Activated CD8-positive, alpha-beta memory T cell treated with anti-CD3 and anti-CD28 coated beads for 24 hours (primary cell): ENCODE data around the gene EXOC3L1.
A peak's percentile ranks its signal among the peaks of the same experiment; 100 is the strongest.

Experiments used
- DNase-seq: peaks from one replicate; pipeline ENCODE4 v3.0.0-alpha.2; 2020

Gene EXOC3L1

DNA sequence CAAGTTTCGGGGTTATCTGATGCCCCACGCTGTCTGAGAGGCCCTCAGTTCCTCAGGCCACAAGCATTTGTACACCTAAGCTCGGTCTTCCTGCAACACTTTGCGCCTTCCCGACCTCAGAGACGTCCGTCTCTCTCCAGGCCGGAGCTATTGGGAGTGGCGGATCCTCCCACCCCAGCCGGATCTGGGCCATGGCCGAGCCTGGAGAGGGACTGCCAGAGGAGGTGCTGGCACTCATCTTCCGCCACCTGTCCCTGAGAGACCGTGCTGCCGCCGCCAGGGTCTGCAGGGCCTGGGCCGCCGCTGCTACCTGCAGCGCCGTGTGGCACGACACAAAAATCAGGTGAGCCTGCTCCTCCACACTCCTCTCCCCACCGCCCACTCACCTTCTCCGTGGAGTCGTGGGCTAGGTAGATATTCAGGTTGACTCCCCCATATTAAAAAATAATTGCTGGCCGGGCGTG, 28.3 kb downstream of the EXOC3L1 start:
- DNase-seq, result no peak

DNA sequence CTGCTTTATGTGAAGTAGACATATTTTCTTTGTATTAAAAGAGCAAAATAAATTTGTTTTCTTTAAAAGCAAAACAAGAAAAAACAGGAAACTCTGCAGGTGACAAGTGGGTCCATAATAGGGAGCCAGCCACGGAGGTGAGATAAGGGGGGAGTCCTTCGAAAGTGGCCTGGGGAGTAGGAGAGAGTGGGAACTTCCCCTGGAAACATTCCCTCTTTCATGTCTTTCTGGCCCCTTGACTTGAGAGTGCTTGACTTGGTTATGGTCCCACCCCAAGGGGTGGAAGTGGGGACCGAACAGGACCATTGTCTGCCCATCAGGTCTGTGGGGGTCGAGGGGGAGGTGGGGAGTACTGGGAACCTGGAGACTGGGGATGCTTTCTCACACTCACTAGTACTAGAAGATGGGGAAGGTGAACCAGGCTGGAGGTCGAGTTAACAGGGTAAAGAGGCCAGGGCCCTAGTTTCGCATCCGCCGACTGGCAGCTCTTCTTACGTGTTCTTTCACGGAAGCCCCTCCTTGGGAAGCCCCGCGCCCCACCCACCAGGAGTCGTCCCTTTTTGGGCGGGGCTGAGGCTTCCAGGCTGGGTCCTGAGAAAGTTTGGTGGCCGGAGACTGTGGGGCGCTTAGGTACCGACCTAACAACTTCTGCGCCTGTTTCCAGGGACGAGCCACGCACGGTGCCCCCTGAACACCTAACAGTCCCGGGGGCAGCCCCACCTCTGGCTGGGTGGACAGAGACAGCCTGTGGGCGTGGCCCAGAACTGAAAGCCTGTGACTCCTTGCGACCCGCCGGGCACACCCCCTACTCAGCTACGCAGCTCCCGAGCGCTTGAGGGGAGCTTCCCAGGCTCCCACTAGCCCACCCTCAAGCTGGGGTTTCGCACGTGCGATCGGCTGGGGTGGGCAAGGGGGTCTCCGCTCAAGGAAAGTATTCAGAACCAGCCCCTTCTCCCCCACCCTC, 31.0 kb downstream of the EXOC3L1 start:
- DNase-seq, result peak; percentile 88

- DNase-seq, result no peak
Observed at GRCh38 chr16:67157892-67158635, 31.9 kb downstream of the EXOC3L1 start.

DNA sequence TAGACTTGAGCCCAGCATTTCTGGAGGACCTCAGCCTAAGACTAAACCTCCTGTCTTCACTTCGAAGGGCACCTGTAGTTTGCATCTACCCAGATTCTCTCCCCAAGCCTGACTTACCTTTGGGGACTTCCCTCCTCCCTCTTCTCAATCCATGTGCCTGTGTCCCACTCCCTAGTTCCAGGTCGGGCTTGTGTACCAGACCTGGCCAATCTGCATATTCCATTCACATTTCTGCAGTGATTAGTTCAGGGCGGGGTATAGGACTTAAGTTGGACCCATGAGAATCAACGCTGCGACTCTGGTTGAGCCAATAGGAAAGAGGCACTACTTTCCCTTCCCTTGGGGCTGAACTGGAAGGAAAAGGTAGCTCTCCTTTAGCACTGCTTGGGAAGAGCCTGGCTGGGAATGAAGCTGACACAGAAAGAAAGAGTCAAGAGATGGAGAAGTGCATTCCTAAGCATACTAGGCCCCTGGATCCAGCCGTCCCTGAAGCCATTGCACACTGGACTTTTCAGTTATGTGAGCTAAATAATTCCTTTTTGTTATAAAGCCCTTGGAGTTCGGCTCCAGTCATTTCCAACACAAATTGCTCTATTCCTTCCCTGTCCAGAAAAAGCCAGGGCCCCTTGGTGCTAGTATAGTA, 32.7 kb downstream of the EXOC3L1 start:
- DNase-seq, result no peak

GRCh38 chr16:67156143-67156844, 33.6 kb downstream of the EXOC3L1 start:
- DNase-seq, result no peak

DNA sequence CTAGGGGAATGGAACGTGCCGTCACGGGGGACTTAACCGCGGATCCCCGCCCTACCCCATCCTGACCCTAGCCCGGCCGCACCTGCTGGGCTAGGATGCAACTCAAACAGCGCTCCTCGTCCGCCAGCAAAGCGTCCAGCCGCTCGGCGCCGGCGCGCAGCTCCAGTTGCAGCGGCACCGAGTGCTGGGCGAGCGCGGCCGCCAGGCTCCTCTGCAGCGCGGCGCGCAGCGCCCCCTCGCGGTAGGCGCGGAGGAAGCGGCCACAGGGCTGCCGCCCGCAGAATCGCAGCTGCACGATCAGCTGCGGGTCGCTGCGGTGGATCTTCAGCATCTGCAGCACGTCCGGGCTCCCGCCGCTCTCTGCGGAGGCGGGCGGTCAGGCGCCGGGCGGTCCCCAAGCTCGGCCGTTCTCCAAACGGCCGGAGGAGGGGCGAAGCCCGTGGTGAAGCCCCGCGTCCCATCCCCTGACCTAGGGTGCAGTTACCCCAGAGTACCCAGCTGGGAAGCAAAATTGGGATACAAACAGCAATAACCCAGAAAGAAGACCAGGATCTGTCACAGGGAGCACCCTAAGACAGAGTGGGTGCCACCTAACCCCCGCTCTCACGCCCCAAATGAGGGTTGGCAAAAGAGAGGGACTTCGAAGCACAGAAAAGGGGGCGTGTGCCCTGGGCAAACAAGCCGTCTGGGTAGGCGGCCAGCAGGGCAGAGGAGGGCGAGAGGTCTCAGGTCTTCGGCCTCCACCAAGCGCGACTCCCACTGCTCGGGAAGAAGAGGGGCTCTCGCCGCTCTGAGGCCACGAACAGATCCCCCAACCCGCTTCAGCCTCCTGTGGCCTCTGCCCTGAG, 34.4 kb downstream of the EXOC3L1 start:
- peak; percentile 91 for DNase-seq

DNA sequence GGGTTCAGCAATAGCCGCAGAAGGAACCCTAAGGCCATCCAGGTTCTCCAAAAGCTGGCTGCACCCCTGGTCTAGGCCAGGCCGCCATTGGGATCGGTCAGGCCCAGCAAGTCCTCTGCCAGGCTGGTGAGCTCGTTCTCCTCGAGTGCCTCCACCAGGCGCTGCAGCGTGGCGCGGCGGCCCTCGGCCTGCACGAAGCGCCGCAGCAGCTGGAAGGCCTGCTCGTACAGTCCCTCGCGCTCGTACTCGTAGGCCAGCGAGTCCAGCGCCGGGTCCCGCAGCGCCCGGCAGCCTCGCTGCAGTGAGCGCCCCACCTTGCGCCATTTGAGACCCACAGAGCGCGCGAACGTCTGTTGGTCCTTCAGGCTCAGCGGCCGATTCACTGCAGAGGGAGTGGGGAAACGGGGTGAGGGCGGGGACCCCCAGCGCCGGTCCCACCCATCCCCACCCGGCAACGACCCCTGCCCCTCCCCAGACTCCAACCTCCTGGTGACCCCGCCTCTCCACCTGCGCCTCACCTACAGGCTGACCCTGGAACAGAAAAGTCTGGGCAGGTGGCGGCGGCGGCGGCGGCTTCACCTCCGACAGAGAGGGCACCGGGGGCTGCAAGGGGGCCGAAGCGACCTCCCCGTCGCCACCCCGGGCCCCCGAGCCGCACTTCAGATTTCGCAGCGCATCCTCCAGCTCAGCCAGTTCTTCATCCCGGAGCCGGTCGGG, 35.2 kb downstream of the EXOC3L1 start:
- DNase-seq, result no peak

- no peak for DNase-seq
Observed at GRCh38 chr16:67151431-67152097, 38.4 kb downstream of the EXOC3L1 start.

DNA sequence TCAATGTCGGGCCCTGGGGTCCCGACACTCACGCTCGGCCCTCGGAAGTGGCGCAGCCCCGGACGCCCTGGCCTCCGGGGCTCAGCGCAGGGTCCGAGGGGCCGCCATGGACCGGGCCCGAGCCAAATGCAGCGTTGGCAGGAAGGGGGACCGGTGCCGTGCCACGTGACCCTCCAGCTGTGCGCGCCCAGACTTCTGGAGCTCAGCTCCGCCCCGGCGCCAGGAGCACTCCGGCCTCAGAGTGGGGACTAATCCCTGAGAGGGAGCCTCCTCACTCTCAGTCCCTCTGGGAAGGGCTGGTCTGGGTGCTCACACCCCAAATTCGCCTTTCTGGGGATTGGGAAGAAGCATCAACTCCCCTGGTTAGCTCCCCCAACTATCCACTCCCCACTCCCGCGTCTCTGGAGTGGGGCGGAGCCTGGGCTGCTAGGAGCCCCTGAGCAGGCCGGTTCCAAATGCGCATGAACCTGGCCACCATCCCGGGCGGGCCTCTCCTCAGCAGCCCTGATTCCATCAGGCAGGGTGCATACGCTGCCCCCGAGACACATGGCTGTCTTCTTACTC, 39.0 kb downstream of the EXOC3L1 start, which contains the start of gene B3GNT9:
Gene B3GNT9 (minus strand): TSS at position 166 of the 564 bp plus-strand sequence. CDS start 513 bp downstream, outside the sequence.
- peak; percentile 72 for DNase-seq

DNA sequence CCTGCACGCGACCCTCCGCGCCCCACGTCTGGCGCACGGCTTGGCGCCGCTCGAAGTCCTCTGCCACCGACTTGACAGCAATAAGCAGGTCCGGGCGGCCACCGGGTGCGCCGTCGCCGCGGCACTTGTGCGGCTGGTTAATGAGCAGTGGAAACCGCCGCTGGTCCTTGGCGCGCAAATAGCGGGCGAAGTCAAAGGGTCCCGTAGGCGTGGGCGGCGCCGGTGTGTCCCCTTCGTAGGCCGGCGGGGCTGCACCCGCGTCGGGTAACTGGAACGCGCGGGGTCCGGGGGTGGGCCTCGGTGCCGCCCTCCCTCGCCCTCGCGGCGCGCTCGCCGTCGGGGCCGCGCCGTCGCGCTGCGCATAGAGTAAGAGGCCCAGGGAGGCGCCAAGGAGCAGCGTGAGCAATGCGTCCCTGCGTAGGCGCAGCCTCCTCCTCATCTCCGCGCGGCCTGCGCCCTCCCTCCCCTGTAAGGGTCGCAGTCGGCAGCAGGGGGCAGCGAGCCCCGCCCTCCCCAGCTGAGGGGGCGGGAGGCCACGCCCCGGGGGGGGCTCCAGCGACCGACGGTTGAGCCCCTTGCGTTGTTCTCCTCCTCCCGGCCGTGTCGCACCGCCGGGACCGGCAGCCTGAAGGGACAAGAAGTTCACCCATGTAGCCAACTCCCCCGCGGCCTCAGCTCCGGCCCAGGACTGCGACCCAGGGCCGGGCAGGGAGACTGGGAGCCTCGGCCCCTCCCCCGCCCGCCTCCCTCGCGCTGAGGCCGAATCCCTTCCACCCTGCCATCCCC, 39.7 kb downstream of the EXOC3L1 start:
- peak; percentile 78 for DNase-seq

DNA sequence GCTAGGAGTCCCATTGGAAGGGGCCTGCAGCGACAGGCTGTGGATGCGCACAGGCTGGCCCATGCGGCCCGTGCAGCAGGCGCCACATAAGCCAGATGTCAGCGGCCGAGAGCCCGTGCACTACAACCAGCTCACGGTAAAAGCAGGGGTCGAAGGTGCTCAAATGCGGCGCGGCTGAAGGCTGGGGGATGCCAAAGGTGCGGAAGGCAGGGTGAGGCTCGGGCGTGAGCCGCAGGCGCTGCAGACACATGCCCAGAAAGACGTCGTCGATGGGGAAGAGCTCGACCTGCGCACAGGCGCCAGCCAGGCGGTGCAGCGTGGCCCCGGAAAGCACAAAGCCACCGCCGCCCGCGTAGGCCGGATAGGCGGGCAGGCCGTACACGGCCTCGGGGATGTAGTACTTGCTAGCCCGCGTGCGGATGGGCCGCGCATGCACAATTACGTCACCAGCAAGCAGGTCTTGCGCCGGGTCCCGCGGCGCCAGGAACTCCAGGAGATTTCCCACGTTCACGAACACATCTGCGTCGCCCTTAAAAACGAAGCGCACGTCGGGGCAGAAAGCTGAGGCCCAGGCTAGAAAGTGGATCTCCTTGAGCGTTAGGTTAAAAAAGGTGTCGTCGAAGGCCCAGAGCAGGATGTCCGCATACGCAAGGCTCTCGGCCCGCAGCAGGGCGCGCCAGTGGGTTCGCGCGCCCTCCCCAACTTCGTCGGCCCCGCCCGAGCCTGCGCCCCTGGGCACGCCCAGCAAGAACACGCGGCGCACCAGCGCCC, 40.5 kb downstream of the EXOC3L1 start:
- no peak for DNase-seq

GRCh38 chr16:67148656-67149275, 41.2 kb downstream of the EXOC3L1 start:
- DNase-seq, result no peak

- DNase-seq, result no peak
Observed at GRCh38 chr16:67148221-67148620, 41.7 kb downstream of the EXOC3L1 start.

- DNase-seq, result no peak
Observed at GRCh38 chr16:67147437-67148140, 42.3 kb downstream of the EXOC3L1 start.

DNA sequence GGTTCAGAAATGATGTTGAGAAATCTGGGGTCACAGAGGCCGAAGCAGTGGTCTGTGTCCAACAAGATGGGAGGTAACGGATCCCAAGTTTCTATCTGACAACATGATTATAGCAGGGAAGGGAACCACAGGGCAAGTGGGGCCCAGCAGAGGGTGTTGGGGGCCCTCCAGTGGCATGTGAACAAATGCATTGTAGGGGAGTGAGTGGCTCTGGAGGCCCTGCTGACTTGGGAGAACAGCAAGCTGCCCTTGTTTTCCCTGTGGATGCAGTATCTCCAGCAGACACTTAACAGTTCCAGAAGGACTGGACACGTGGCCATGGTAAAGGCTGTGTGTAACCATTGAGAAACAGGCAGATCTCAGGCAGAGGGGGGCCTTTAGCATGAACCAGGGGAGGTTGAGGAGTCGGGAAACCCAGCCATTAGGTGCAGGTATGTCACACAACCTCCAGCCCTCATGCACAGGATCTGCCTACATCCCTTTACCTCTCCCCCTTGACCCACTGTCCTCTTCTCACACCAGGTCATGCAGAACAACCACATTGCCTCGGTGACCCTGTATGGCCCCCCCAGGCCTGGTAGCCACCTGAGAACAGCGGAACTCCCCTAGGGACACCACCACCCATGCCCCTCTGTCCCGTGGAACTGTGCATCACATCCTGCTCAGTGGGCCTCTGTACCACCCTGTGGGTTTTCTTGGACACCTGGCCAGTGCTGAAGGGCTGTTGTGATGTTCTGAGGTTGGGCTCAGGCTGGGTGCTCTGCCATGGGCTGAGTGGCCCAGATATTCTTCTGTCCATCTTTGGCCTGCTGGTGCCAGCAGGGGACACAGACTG, 43.2 kb downstream of the EXOC3L1 start:
- no peak for DNase-seq

DNA sequence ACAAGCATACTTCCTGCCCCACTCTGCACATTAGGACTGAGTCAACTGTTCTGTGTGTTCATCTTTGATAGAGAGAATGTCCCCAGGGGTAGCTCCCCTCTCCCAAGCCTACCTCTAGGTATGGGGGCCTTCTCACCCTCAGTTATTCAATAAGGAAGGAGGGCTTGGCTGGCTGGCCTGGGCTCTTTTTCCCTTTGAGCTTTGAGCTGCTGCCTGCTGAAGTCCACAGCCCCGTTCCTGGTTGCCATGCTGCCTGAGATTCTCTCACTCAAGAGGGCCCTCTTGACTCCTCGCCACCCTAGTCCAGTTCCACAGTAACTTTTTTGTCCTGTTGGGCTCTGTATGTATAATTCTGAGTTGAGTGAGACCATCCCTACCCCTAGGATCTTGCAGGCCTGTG, 44.2 kb downstream of the EXOC3L1 start:
- no peak for DNase-seq
